Stimulated activated CD4-positive, alpha-beta T cell treated with anti-CD3 and anti-CD28 coated beads, Interleukin-2, amount 100 ng/mL, for 24 hours (primary cell): ENCODE results near the gene FXYD5.
A peak's percentile ranks its signal among the peaks of the same experiment; 100 is the strongest.
"Not testable (repeated sequence)": the region's sequence is repeated elsewhere in the genome, so short reads cannot be mapped to it uniquely, and the experiment has no call there.

ENCODE experiments used
- DNase-seq, 2 donors: peaks; one replicate each; pipeline ENCODE4 v3.0.0-alpha.2; 2020

Gene FXYD5

DNA sequence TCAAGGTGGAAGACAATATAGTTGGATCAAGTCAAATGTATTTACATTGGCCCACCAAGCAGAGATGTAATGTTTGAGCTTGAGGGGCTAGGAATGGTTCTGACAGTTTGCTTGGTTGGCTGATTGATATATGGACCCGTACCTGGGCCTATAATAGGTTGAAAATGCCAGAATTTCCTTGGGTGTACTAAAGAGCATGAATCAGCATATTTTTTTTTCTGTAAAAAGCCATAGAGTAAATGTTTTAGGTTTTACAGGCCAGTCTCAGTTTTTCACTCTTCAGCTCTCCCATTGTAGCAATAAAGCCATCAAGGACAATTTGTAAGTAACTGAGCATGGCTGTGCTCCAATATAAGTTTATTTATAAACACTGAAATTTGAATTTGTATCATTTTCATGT lies 26.9 kb downstream of the FXYD5 start:
- no peak for DNase-seq

DNA sequence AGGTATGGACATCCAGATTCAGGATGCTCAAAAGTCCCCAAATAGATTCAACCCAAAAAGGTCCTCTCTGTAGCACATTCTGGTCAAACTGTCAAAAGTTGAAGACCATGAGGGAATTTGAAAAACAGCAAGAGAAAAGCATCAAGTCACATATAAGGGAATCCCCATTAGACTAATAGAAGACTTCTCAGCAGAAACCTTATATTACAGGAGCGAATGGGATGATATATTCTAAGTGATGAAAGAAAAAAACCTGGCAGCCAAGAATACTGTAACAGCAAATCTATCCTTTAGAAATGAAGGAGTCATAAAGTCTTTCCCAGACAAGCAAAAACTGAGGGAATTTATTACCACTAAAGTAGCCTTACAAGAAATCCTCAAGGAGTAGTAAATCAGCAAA lies 29.7 kb downstream of the FXYD5 start:
- DNase-seq: no peak

DNA sequence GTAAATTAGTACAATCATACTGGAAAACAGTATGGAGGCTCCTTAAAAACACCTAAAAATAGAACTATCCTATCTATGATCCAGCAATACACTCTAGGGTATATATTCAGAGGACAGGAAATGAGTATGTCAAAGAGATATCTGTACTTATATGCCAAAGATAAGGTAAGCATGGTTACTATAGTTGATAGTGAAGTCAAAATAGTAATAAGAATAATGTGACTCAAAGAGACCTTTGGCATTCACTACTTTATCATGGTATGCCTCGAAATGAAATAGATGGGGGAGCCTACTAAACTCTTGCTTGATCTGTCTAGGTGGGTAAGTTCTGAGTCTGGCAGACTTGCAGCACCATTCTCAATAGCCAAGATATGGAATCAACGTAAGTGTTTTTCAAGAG lies 30.3 kb downstream of the FXYD5 start:
- DNase-seq: no peak

DNA sequence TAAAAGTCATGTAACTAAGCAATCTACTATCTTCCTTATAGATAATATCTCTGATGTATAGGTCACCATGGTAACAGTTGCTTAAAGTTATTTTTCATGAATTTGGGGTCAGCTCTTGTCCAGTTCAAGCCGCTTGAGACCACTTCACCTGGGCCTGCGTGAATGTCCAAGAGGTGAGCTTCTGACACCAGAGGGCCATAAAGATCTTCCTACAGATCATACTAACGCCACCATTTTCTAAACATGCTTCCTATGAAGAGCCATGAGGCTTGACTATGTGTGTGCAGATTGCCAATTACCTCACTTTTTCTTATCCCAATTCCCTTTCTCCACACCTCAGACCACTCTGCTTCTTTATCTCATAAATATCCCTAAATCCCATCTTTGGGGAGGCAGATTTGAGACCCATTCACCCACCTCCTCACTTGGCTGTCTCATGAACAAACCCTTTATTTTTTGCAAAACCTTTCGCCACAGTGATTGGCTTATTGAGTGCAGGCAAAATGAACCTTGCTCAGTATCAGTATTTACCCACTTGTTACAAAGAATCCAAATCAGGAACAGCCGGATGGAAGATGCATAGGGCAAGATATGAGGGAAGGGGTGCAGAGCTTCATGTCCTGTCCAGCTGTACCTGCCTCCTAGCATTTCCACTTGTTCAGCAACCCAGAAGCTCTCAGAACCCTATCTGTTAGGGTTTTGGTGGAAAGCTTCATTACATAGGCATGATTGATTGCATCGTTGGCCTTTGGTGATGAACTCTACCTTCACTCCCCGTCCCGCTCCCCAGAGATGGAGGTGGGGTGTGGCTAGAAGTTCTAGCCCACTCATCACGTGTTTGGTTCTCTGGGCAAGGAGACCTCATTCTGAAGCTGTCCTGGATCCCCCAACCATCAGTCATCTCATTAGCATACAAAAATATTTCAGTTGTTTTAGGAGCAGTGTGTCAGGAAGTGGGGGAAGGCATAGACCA lies 39.8 kb downstream of the FXYD5 start:
- DNase-seq: peak in 1 of 2 donors; percentile 8

DNA sequence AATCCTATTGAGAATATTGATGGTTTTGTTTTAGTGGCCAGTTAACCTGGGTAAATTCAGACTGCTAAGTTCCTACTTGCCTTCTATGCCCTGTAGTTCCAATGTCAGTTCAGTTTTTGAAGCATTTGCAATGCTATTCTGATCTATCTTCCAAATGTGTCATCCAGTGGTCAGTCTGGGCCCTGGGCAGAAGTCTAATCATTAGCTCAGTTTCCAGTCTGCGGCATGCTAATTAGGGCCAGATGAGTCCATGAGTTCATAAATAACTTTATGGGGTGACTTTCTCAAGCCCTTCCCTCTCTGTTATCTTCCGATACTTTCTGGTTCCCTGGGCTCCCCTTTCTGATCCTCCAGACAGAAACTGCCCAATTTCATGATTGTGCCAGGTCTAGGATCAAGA lies 41.3 kb downstream of the FXYD5 start:
- peak in 1 of 2 donors; percentile 5 for DNase-seq

DNA sequence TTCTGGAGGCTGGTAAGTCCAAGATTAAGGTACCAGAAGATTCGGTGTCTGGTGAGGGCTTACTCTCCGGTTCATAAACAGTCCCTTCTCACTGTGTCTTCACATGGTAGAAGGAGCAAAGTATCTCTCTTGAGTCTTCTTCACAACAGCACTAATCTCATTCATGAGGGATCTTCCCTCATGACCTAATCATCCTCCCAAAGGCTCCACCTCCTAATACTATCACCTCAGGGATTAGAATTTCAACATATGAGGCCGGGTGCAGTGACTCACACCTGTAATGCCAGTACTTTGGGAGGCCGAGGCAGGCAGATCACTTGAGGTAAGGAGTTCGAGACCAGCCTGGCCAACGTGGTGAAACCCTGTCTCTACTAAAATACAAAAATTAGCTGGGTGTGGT lies 42.3 kb downstream of the FXYD5 start:
- DNase-seq: not testable (repeated sequence)

DNA sequence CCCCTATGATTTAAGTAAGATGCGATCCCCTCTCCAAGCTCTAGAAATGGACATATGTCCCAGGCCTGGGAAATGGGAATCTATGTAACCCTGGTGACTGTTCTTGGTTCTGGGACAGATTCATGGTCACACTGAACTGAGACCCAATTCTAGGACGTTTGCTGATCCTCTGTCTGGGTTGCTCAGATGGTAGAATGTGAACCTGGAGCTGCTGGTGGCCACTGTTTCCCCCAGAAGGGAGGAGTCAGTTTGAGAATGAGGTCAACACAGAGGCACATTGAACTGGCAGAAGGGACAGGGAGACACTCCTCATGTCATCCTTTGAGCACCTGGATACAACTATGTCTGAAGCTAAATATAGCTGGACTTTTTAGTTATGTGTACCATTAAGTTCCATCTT lies 44.9 kb downstream of the FXYD5 start:
- DNase-seq: peak in 1 of 2 donors; percentile 5

DNA sequence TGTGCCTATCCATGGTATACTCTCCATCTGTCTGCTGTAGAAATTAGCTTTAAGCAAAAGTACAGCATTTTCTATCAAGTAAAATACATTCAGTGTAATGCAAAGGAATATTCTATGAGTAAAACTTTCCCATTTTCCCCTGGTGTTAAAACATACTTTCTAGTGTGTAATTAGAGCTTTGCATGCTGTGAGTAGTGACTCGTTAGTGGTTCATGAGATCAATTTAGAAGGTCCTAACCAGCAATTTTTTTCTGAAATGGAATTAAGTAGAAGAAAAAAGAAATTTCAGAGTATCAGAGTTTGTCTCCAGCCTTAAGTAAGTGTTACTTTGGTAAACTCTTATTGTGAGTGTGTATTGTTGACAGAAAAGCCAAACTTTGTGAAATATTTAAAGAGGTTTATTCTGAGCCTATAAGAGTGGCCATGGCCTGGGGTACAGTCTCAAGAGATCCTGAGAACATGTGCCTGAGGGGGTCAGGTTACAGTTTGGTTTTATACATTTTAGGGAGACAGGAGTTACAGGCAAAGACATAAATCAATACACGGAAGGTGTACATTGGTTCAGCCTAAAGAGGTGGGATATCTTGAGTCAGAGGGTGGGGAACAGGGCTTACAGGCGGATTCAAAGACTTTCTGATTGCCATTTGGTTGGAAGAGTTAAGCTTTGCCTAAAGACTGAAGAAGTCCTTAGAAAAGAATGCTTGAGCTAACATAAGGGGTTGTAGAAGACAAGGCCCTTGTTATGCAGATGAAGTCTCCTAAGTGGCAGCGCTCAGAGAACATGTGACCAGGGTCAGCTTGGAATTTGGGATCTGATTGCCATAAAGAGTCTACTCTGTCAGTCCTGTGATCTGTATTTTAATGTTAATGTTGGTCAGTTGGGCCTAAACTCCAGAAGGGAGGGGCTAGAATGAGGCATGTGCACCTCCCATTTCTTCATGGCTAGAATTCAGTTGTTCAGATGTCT lies 48.5 kb downstream of the FXYD5 start:
- DNase-seq: peak in 1 of 2 donors; percentile 5

DNA sequence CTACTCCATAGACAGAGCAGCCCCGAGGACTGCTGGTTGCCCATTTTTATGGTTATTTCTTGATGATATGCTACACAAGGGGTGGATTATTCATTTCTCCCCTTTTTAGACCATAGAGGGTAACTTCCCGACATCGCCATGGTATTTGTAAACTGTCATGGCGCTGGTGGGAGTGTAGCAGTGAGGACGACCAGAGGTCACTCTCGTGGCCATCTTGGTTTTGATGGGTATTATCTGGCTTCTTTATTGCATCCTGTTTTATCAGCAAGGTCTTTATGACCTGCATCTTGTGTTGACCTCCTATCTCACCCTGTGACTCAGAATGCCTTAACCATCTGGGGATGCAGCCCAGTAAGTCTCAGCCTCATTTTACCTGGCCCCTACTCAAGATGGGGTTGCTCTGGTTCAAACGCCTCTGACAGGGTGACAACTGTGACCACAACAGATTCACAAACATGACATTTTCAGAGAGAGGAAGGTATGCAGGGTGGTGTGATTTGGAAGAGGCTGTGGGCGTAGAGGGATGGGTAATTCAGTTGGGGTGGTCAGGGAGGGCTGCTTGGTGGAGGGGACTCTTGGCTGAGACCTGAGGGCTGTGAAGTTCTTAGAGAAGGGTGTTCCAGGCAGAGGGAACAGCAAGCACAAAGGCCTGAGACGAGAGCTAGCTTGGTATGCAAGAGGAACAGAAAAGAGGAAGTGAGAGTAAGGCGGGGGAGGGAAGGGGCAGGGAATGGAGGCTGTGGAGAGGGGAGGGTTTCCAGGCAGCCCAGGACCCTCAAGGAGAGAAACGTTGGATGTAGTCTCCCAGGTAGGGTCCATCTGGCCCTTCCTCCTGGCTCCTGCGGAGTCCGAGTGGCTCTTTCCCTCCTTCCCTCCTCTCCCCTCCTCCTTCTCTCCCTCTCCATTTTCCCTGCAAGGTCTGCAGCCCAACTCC lies 50.5 kb downstream of the FXYD5 start:
- peak in 1 of 2 donors; percentile 23 for DNase-seq

DNA sequence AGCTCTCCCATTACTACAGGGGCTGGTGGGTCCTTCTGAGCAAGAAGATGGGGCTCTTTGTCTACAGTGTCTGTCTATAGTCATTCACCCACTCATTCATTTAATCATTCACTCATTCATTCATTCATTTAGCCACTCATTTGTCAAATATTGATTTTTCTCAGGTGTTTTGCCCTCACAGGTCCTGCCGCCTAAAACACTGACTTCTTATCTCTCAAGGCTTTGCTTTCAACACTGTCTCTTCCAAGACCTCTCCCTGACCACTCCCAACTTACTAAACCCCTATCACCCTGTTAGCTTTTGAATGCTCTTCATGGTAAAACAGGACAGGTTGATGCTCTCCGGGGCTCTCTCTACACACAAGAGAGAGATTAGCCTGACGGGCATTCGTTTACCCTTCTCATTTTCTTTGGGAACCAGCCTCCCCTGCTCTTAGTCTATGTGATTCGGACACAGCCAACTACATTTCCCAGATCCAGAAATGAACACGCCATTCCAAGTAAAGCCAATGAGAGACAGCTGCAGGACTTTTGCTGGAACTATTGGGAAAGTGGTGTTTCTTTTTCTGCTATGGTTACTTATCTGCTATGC lies 51.3 kb downstream of the FXYD5 start:
- peak in 1 of 2 donors; percentile 14 for DNase-seq

DNA sequence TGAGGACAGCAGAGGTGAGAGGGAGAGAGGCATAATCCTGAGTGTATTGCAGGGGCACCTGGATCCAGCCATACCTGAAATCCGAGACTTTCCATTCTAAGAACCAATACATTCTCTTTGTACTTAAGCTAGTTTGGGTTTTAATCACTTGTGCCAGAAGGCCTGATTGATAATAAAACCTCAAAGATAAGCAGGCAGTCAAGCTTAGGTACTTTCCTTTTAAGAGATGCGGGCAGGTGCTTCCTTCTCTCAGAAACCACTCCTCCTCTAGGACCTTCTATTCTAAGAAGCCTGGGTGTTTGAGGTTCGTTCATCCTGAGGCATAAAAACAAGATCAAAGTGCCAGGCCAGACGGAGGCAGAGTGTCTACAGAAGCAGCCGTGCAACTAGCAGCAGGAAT lies 51.8 kb downstream of the FXYD5 start:
- DNase-seq: peak; percentile 27 to 37

DNA sequence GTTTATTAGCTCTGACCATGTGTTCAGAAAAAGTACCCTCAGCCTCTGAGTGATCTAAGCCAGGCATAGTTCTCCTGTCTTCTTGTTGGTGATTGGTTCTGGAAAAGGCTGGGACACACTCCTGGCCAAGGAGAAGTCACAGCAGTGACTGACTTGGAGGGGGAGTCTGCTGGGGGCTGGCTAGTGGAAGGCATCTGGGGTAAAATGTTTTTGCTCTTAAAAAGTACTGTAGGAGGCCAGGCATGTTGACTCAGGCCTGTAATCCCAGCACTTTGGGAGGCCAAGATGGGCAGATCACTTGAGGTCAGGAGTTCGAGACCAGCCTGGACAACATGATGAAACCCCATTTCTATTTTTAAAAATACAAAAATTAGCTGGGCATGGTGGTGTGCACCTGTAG lies 52.3 kb downstream of the FXYD5 start:
- peak in 1 of 2 donors; percentile 18 for DNase-seq

DNA sequence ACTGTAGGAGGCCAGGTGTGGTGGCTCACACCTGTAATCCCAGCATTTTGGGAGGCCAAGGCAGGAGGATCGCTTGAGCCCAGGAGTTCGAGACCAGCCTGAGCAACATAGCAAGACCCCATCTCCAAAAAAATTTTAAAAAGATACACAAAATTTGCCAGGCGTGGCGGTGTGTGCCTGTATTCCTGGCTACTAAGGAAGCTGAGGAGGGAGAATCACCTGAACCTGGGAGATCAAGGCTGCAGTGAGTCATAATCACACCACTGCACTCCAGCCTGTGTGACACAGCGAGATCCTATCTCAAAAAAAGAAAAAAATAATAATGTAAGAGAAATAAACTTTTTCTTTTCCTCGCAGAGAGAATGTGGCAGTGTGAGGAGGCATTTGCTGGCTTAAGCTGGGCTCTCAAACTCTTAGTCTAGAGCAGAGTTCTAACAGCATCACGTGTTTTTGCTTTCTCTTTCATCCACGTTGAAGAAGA lies 52.9 kb downstream of the FXYD5 start:
- peak in 1 of 2 donors; percentile 25 for DNase-seq

DNA sequence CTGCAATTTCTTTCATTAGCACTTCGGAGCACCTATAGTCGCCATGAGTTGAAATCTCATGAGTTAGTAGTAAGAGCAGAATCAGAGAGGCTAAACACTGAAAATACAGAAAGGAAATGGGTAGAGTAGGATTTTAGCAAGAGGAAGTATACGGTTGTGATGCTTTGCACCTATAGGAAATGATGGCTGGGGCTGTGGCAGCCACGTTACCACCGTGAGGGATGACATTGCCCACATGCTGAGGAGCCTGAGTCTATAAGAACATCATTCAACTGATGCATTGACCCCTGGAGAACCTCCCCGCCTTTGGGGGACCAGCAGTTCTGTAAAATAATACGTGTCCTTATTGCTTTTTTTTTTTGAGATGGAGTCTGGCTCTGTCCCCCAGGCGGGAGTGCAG lies 53.6 kb downstream of the FXYD5 start:
- peak in 1 of 2 donors; percentile 18 for DNase-seq

DNA sequence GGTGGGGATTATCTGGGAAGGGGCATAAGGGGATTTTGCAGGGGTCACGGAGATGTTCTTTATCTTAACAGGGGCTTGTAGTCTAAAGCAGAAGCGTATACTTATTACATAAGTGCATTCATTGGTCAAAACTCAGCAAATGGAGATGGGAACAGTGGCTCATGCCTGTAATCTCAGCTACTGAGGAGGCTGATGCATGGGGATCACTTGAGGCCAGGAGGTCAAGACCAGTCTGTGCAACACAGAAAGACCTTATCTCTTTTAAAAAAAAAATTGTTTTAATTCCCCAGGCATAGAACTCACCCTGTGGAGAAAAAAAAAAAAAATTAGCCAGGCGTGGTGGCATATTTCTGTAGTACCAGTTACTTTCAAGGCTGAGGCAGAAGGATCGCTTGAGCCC lies 55.1 kb downstream of the FXYD5 start:
- no peak for DNase-seq

DNA sequence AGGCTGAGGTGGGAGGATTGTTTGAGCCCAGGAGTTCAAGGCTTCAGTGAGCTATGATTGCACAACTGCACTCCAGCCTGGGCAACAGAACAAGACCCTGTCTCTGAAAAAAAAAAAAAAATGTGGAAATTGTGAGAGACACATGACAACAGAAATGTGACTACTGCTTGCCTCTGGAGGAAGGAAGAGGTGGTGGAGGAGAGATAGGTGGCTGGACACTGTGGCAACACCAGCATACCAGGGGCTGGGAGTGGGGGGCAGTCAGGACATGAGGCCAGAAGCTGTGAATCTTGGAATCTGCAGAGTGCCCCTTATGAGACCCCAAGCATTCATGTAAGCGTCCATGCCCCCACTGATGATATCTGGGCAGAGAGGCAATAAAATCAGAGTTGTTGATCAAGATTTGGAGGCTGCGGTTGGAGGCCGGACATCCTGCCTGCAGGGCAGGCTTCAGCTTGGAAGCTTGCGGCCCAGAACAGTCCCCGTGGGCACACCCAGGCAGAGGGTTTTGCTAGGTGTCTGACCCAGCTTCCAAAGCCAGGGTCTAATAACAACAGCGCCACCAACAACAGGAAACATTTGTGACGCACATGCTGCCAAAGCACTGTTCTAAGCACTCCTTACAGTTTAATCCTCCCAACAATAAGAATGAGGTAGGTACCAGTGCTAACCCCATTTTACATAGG lies 57.2 kb downstream of the FXYD5 start:
- peak; percentile 48 to 60 for DNase-seq

DNA sequence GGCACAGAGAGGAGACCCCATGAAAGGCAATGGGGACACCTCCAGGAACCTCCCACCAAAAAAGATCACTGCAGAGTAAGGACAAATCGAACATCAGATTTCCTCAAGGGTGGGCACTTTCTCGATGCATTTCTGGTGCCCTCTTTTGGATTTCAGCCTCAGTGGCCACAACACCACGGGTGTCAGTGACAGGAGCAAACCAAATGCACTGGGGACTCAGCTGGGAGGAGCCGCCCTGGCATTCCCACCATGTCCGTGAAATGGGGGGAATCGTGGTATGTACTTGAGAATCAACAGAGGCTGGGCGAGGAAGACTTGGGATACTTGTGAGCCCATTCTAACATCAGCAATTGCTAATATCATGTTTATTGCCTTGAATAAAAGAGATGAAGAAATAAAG lies 57.7 kb downstream of the FXYD5 start:
- no peak for DNase-seq

DNA sequence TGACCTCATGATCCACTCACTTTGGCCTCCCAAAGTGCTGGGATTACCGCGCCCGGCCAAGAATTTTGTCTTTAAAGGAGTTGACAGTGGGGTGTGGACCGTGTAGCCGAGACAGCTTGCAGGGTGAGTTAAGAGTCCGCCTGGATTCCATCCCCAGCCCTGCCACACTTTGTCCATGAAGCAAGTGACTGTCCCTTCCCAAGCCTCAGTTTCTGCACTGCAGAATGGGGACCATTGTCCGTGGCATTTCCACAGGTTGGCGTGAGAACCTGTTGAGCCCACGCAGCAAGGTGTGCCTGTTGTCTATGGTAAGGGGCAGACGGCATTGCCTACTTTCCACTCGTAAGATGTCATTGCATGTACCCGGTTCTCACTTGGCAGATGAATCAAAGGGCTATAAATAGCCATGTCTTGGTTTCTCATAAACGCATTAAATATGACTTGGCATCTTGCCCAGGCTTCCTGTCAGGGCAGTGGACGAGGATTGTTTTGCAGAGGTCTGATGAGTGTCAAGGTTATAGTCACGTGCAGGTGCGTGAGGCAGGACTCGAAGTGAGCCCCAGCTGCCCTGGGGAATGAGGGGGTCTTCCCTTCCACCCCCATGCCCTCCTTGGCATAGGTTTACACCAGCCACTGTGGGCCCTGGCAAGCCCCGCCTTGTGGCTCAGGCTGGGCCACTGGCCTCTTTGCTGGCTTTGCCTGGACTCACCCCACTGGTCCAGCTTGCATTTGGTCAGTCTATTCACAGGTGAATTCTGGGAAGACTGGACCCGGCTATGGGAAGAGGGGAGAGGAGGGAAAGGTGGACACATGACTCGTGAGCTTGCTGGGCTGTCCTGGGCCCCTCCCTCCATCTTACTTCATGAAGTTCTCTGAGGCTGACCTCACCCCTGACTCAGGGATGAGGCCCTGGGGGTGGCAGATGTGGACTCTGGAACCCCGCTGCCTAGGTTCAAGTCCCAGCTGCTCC lies 59.4 kb downstream of the FXYD5 start:
- peak; percentile 67 to 80 for DNase-seq

DNA sequence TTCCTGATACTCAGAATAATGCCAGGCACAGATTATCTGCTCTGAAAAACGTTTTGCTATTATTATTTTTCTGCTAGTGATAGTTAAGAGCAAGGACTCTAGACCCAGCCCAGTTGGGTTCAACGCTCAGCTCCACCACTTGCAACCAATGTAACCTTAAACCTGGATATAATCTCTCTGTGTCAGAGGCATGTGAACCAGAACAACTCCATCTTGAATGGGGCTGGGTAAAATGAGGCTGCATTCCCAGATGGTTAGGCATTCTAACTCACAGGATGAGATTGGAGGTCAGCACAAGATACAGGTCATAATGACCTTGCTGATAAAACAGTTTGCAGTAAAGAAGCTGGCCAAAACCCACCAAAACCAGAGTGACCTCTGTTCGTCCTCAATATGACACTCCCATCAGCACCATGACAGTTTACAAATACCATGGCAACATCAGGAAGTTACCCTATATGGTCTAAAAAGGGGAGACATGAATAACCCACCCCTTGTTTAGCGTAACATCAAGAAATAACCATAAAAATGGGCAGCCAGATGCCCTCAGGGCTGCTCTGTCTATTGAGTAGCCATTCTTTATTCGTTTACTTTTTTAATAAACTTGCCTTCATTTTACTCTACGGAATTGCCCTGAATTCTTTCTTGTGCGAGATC lies 60.4 kb downstream of the FXYD5 start:
- no peak for DNase-seq
